Liver (tissue), 9 donors: ENCODE measurements around the gene FOXN3. TPM values are rescaled to one million over a fixed set of nuclear protein-coding genes. Genes with fewer than 3 reads are reported as not detected.

Experiments used
- DNase-seq: peaks from one replicate; pipeline ENCODE4 v3.0.0-alpha.2; 2017; ENCODE audit warnings: low spot score
- H3K27ac ChIP-seq, 2 donors: one replicate each; pipeline ENCODE4 v1.7.0; 2013; ENCODE audit warnings: inconsistent platforms in 2 of 2, low read length in 2 of 2, control low read depth in 1 of 2, low read depth in 1 of 2, mild to moderate bottlenecking in 1 of 2
- H3K27me3 ChIP-seq, 4 donors: one replicate each; pipeline versions ENCODE4 v1.6.1 to v1.7.0; 2013; ENCODE audit warnings: low read length in 3 of 4, inconsistent platforms in 1 of 4, mild to moderate bottlenecking in 1 of 4, moderate library complexity in 1 of 4; ENCODE audit not compliant: control insufficient read depth in 4 of 4, insufficient read depth in 4 of 4
- H3K36me3 ChIP-seq, 4 donors: one replicate each; pipeline versions ENCODE4 v1.6.1 to v1.7.0; 2013; ENCODE audit warnings: low read length in 3 of 4, mild to moderate bottlenecking in 3 of 4, low read depth in 1 of 4, moderate library complexity in 1 of 4; ENCODE audit not compliant: control insufficient read depth in 4 of 4, insufficient read depth in 3 of 4
- H3K4me1 ChIP-seq, 4 donors: one replicate each; pipeline versions ENCODE4 v1.6.1 to v1.7.0; 2013; ENCODE audit warnings: low read length in 3 of 4, mild to moderate bottlenecking in 3 of 4, moderate library complexity in 1 of 4; ENCODE audit not compliant: control insufficient read depth in 4 of 4, insufficient read depth in 4 of 4
- H3K4me3 ChIP-seq, 3 donors: one replicate each; pipeline versions ENCODE4 v1.6.1 to v1.7.0; 2013; ENCODE audit warnings: low read length in 3 of 3, control low read depth in 1 of 3, low read depth in 1 of 3, mild to moderate bottlenecking in 1 of 3
- H3K9ac ChIP-seq, 2 donors: one replicate each; pipeline ENCODE4 v1.7.0; 2013; ENCODE audit warnings: low read length in 2 of 2, mild to moderate bottlenecking in 2 of 2, moderate library complexity in 2 of 2, control low read depth in 1 of 2, low read depth in 1 of 2
- H3K9me3 ChIP-seq, 4 donors: one replicate each; pipeline versions ENCODE4 v1.6.1 to v1.7.0; 2013; ENCODE audit warnings: low read length in 3 of 4; ENCODE audit not compliant: control insufficient read depth in 4 of 4
- CTCF ChIP-seq: fragments of 150-350 bp; IDR thresholded peaks from 2 replicates; pipeline ENCODE4 v1.5.1; 2017; ENCODE audit warnings: improper control_type of control experiment, low read depth, low read length; ENCODE audit not compliant: missing input control
- EGR1 ChIP-seq, 2 donors: IDR thresholded peaks; 2 replicates each; pipeline ENCODE4 v1.6.1; 2016 to 2018; ENCODE audit warnings: antibody characterized with exemption in 2 of 2, low read depth in 2 of 2
- FOXA1 ChIP-seq: IDR thresholded peaks from 2 replicates; pipeline ENCODE4 v1.6.1; 2016; ENCODE audit warnings: antibody characterized with exemption
- FOXA2 ChIP-seq: IDR thresholded peaks from 2 replicates; pipeline ENCODE4 v1.6.1; 2016; ENCODE audit warnings: antibody characterized with exemption
- GABPA ChIP-seq, 2 donors: IDR thresholded peaks in 1 of 2; conservative IDR thresholded peaks in 1 of 2; 2 replicates each; pipeline ENCODE4 v1.6.1; 2016; ENCODE audit warnings: antibody characterized with exemption in 2 of 2, mild to moderate bottlenecking in 1 of 2, moderate library complexity in 1 of 2
- HNF4G ChIP-seq: IDR thresholded peaks from 2 replicates; pipeline ENCODE4 v1.6.1; 2016; ENCODE audit warnings: antibody characterized with exemption
- JUND ChIP-seq, 2 donors: IDR thresholded peaks; 2 replicates each; pipeline ENCODE4 v1.6.1; 2016; ENCODE audit warnings: antibody characterized with exemption in 2 of 2
- MAX ChIP-seq: IDR thresholded peaks from 2 replicates; pipeline ENCODE4 v1.6.1; 2016; ENCODE audit warnings: antibody characterized with exemption
- NR2F2 ChIP-seq: IDR thresholded peaks from 2 replicates; pipeline ENCODE4 v1.6.1; 2016; ENCODE audit warnings: antibody characterized with exemption
- RAD21 ChIP-seq, 2 donors: IDR thresholded peaks; 2 replicates each; pipeline ENCODE4 v1.6.1; 2016; ENCODE audit warnings: antibody characterized with exemption in 2 of 2, mild to moderate bottlenecking in 2 of 2
- REST ChIP-seq: IDR thresholded peaks from 2 replicates; pipeline ENCODE4 v1.6.1; 2016; ENCODE audit warnings: antibody characterized with exemption, mild to moderate bottlenecking
- RXRA ChIP-seq, 2 donors: IDR thresholded peaks; 2 replicates each; pipeline ENCODE4 v1.6.1; 2017 to 2018; ENCODE audit warnings: antibody characterized with exemption in 2 of 2, mild to moderate bottlenecking in 1 of 2
- TAF1 ChIP-seq: conservative IDR thresholded peaks from 2 replicates; pipeline ENCODE4 v1.6.1; 2016; ENCODE audit warnings: antibody characterized with exemption, mild to moderate bottlenecking
- YY1 ChIP-seq: IDR thresholded peaks from 2 replicates; pipeline ENCODE4 v1.6.1; 2016; ENCODE audit warnings: antibody characterized with exemption, mild to moderate bottlenecking
- ZBTB33 ChIP-seq: IDR thresholded peaks from 2 replicates; pipeline ENCODE4 v1.6.1; 2016; ENCODE audit warnings: antibody characterized with exemption
- WGBS: extraction: QIAGEN DNeasy Blood & Tissue Kit; methylation state at CpG from one replicate; pipeline ENCODE4 v1.1.7; 2013; 5-methylcytosine and 5-hydroxymethylcytosine counted together
- polyA plus RNA-seq, 2 donors: library from polyadenylated mRNA; stranded (reverse) in 1 of 2; unstranded in 1 of 2; fragments of 200-250 nt in 1 of 2; fragments of >200 nt in 1 of 2; fragmentation: Nextera tagmentation in 1 of 2; extraction: Ambion mirVana in 1 of 2; gene quantifications; one replicate each; pipeline versions ENCODE4 v1.2.1 to v1.2.3, GENCODE V29; 2013 to 2015
- total RNA-seq, 2 donors: library from RNA; depleted of rRNA; stranded (reverse); fragments of >200 nt; gene quantifications; one replicate each; pipeline ENCODE4 v1.2.3, GENCODE V29; 2014
- TF ChIP-seq, protein P1 (sequence below): IDR thresholded peaks from 2 replicates; pipeline ENCODE4 v1.6.1; 2016; ENCODE audit warnings: antibody characterized with exemption
- donor health status: healthy.
- donor health status: healthy.
- donor health status: healthy.
- donor health status: healthy.
- donor health status: healthy.

FOXN3 gene
- total and polyA plus RNA-seq, 4 donors: 17.8 to 44.8 (median 35.3) TPM

DNA sequence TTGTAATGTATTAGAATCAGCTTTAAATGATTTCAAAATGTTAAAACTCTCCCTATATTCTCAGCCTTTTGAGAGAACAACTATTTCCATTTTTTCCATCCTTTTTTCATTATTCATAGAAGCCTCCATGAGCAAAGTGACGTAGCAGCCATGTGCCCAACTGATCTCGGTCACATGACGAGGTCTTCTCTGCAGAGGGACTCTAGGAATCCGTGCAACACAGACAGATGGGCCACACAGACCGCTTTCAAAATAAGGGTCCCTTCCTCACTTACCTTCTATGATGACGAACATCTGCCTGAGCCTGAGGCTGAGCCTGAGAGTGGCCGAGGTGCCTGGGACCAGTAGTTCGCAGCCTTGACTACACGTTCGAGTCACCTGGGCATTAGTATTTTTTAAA, 293.8 kb downstream of the FOXN3 start:
- DNase-seq: no peak
- WGBS: 95% methylated on average over 10 of the region's 10 CpGs
- Histone ChIP-seq H3K4me3 (no peak overlapping the region), H3K9ac (no peak overlapping the region), H3K27me3 (no peaks in the 10 kb centered on the region), H3K36me3 (no peaks in the 10 kb centered on the region), H3K9me3 (peaks cover 0 to 2% (median 0%) of the 10 kb centered on the region in 4 donors), H3K27ac (no peak overlapping the region), H3K4me1 (no peaks in the 10 kb centered on the region)
- TF ChIP-seq NR2F2 (no peak), FOXA2 (no peak), RXRA (IDR thresholded peaks at IDR 0.05) (no peak), CTCF (no peak), JUND (IDR thresholded peaks at IDR 0.05) (no peak), FOXA1 (no peak), EGR1 (IDR thresholded peaks at IDR 0.05; ENCODE audit: low read depth in 2 of 2) (no peak), RAD21 (IDR thresholded peaks at IDR 0.05) (no peak), TAF1 (no peak), REST (no peak)
- TF ChIP-seq, protein P1, sequence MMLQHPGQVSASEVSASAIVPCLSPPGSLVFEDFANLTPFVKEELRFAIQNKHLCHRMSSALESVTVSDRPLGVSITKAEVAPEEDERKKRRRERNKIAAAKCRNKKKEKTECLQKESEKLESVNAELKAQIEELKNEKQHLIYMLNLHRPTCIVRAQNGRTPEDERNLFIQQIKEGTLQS: no peak

GRCh38 chr14:89121968-89122620, 294.9 kb downstream of the FOXN3 start:
- no peaks in the 10 kb centered on the region for H3K4me1 ChIP-seq
- DNase-seq: no peak

More at GRCh38 chr14:89121968-89122620, 294.9 kb downstream of the FOXN3 start:
- 54% methylated on average over 4 of the region's 4 CpGs for WGBS
- Histone ChIP-seq H3K4me3 (no peak overlapping the region), H3K9ac (no peak overlapping the region), H3K27me3 (no peaks in the 10 kb centered on the region), H3K9me3 (peaks cover 0 to 2% (median 0%) of the 10 kb centered on the region in 4 donors), H3K36me3 (no peaks in the 10 kb centered on the region), H3K27ac (no peak overlapping the region)
- no peak for TF ChIP-seq JUND (IDR thresholded peaks at IDR 0.05)
- no peak for TF ChIP-seq RAD21 (IDR thresholded peaks at IDR 0.05)
- no peak for TF ChIP-seq YY1
- TF ChIP-seq GABPA (IDR thresholded peaks at IDR 0.05 in 1 of 2, conservative IDR thresholded peaks at IDR 0.05 in 1 of 2): no peak
- no peak for TF ChIP-seq REST
- TF ChIP-seq ZBTB33: no peak
- TF ChIP-seq MAX: no peak
- TF ChIP-seq NR2F2: no peak
- TF ChIP-seq, protein P1: no peak
- TF ChIP-seq CTCF: no peak
- no peak for TF ChIP-seq EGR1 (IDR thresholded peaks at IDR 0.05; ENCODE audit: low read depth in 2 of 2)
- TF ChIP-seq FOXA2: no peak
- TF ChIP-seq FOXA1: no peak
- TF ChIP-seq HNF4G: no peak
- no peak for TF ChIP-seq TAF1
- no peak for TF ChIP-seq RXRA (IDR thresholded peaks at IDR 0.05)
